ENCODE data around the gene NME3. TPM values are rescaled to one million over a fixed set of nuclear protein-coding genes. Genes with fewer than 3 reads are reported as not detected.

Gene NME3
- total and polyA plus RNA-seq, 9 of the 15 experiments (the other 6 are each of a cell fraction or from before 2014, with no cell fraction given): 0.68 to 76.3 (median 11.5) TPM

GRCh38 chr16:1817276-1817589 lies 45.9 kb upstream of the NME3 start:
- Histone ChIP-seq H4K20me1 (replicated peaks; ENCODE audit: control insufficient read depth, insufficient read depth, low read length) (no peaks in the 10 kb centered on the region), H3K4me2 (ENCODE audit: insufficient read depth, low read length) (no peak overlapping the region), H3K9ac (ENCODE audit: insufficient read depth in 1 of 2, low read depth in 2 of 2, low read length in 2 of 2) (no peak overlapping the region), H3K9me3 (replicated peaks; ENCODE audit: control insufficient read depth, insufficient read depth, low read depth, low read length) (no peaks in the 10 kb centered on the region), H2AFZ (ENCODE audit: low read depth, low read length) (no peak overlapping the region), H3K36me3 (ENCODE audit: control insufficient read depth, insufficient read depth, low read length) (peaks cover 3% of the 10 kb centered on the region; the same call in 1 of the 3 replicates), H3K27ac (ENCODE audit: extremely low read depth, low read depth, low read length) (no peak overlapping the region), H3K4me1 (replicated peaks in 1 of 2; ENCODE audit: control insufficient read depth in 2 of 2, insufficient read depth in 2 of 2, low read length in 2 of 2) (peaks cover 0 to 52% of the 10 kb centered on the region in 2 experiments; a peak in 3 of 5 replicates), H3K9me1 (ENCODE audit: control insufficient read depth, insufficient read depth, low read length) (no peaks in the 10 kb centered on the region), H3K4me3 (no peak overlapping the region), H3K27me3 (ENCODE audit: control insufficient read depth in 2 of 2, insufficient read depth in 2 of 2, low read length in 2 of 2) (no peaks in the 10 kb centered on the region), H3K79me2 (ENCODE audit: control insufficient read depth, insufficient read depth, low read length) (no peaks in the 10 kb centered on the region)
- TF ChIP-seq PREB (CRISPR knock-in tag; IDR thresholded peaks at IDR 0.05): no peak
- TF ChIP-seq SIX5 (IDR thresholded peaks at IDR 0.05; ENCODE audit: borderline replicate concordance in 1 of 2, insufficient read depth in 1 of 2, low read depth in 1 of 2, low read length in 2 of 2): no peak
- TF ChIP-seq BRD9 (IDR thresholded peaks at IDR 0.05; ENCODE audit: low read depth, partially characterized antibody): no peak
- no peak for TF ChIP-seq ZC3H8 (IDR thresholded peaks at IDR 0.05)
- TF ChIP-seq, protein P1, sequence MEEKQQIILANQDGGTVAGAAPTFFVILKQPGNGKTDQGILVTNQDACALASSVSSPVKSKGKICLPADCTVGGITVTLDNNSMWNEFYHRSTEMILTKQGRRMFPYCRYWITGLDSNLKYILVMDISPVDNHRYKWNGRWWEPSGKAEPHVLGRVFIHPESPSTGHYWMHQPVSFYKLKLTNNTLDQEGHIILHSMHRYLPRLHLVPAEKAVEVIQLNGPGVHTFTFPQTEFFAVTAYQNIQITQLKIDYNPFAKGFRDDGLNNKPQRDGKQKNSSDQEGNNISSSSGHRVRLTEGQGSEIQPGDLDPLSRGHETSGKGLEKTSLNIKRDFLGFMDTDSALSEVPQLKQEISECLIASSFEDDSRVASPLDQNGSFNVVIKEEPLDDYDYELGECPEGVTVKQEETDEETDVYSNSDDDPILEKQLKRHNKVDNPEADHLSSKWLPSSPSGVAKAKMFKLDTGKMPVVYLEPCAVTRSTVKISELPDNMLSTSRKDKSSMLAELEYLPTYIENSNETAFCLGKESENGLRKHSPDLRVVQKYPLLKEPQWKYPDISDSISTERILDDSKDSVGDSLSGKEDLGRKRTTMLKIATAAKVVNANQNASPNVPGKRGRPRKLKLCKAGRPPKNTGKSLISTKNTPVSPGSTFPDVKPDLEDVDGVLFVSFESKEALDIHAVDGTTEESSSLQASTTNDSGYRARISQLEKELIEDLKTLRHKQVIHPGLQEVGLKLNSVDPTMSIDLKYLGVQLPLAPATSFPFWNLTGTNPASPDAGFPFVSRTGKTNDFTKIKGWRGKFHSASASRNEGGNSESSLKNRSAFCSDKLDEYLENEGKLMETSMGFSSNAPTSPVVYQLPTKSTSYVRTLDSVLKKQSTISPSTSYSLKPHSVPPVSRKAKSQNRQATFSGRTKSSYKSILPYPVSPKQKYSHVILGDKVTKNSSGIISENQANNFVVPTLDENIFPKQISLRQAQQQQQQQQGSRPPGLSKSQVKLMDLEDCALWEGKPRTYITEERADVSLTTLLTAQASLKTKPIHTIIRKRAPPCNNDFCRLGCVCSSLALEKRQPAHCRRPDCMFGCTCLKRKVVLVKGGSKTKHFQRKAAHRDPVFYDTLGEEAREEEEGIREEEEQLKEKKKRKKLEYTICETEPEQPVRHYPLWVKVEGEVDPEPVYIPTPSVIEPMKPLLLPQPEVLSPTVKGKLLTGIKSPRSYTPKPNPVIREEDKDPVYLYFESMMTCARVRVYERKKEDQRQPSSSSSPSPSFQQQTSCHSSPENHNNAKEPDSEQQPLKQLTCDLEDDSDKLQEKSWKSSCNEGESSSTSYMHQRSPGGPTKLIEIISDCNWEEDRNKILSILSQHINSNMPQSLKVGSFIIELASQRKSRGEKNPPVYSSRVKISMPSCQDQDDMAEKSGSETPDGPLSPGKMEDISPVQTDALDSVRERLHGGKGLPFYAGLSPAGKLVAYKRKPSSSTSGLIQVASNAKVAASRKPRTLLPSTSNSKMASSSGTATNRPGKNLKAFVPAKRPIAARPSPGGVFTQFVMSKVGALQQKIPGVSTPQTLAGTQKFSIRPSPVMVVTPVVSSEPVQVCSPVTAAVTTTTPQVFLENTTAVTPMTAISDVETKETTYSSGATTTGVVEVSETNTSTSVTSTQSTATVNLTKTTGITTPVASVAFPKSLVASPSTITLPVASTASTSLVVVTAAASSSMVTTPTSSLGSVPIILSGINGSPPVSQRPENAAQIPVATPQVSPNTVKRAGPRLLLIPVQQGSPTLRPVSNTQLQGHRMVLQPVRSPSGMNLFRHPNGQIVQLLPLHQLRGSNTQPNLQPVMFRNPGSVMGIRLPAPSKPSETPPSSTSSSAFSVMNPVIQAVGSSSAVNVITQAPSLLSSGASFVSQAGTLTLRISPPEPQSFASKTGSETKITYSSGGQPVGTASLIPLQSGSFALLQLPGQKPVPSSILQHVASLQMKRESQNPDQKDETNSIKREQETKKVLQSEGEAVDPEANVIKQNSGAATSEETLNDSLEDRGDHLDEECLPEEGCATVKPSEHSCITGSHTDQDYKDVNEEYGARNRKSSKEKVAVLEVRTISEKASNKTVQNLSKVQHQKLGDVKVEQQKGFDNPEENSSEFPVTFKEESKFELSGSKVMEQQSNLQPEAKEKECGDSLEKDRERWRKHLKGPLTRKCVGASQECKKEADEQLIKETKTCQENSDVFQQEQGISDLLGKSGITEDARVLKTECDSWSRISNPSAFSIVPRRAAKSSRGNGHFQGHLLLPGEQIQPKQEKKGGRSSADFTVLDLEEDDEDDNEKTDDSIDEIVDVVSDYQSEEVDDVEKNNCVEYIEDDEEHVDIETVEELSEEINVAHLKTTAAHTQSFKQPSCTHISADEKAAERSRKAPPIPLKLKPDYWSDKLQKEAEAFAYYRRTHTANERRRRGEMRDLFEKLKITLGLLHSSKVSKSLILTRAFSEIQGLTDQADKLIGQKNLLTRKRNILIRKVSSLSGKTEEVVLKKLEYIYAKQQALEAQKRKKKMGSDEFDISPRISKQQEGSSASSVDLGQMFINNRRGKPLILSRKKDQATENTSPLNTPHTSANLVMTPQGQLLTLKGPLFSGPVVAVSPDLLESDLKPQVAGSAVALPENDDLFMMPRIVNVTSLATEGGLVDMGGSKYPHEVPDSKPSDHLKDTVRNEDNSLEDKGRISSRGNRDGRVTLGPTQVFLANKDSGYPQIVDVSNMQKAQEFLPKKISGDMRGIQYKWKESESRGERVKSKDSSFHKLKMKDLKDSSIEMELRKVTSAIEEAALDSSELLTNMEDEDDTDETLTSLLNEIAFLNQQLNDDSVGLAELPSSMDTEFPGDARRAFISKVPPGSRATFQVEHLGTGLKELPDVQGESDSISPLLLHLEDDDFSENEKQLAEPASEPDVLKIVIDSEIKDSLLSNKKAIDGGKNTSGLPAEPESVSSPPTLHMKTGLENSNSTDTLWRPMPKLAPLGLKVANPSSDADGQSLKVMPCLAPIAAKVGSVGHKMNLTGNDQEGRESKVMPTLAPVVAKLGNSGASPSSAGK (IDR thresholded peaks at IDR 0.05): no peak
- TF ChIP-seq L3MBTL2 (IDR thresholded peaks at IDR 0.05): no peak
- TF ChIP-seq E2F6 (IDR thresholded peaks at IDR 0.05; ENCODE audit: borderline replicate concordance in 1 of 2, extremely low read depth in 1 of 2, insufficient read depth in 1 of 2, insufficient read length in 1 of 2, low read depth in 1 of 2, low read length in 1 of 2, poor library complexity in 1 of 2, severe bottlenecking in 1 of 2): no peak
- no peak for TF ChIP-seq NFATC3 (IDR thresholded peaks at IDR 0.05)
- no peak for TF ChIP-seq HDAC3 (IDR thresholded peaks at IDR 0.05; ENCODE audit: borderline replicate concordance, partially characterized antibody)
- POLR2A ChIA-PET: interaction anchor here (0.6 kb wide), 1 partner anchor 538 kb away, joined by 3 read pairs; no protein-coding TSS in a partner anchor
- no peak for ATAC-seq
- no peak for DNase-seq (ENCODE audit: extremely low read depth in 1 of 4, low spot score in 3 of 4)
- CTCF ChIA-PET (ENCODE audit: low intra/inter-chr PET ratio): no interaction called here
- no peak for FAIRE-seq
- intact Hi-C loops (cut with micrococcal nuclease) (no loop called here), in situ Hi-C loops (cut with MboI) (no loop called here)
- 83% methylated on average over 8 of the region's 9 CpGs for WGBS (ENCODE audit: insufficient coverage, low coverage, missing lambda C conversion rate)
- BruUV-seq (replicated peaks): no TSS peak
